Uterine smooth muscle cell (primary cell): ENCODE measurements around the gene ALOX5AP. TPM values are rescaled to one million over a fixed set of nuclear protein-coding genes. Genes with fewer than 3 reads are reported as not detected.

ENCODE experiments used
- total RNA-seq: library from RNA; depleted of rRNA; stranded (reverse); fragments of >200 nt; gene quantifications from 2 replicates; pipeline ENCODE4 v1.2.3, GENCODE V29; 2014

ALOX5AP gene
- 0.25 TPM in 1 of 2 replicates, not detected in the other for total RNA-seq

GRCh38 chr13:30735025-30735871, at the start of gene ALOX5AP:
TSS of gene ALOX5AP (plus strand) at chr13:30735543. CDS start at chr13:30735606, 63 bp downstream.

Other genes with a start within 250 kb of the ALOX5AP start
- 19.6 and 20.9 TPM in 2 replicates for gene USPL1, start 117.6 kb upstream of the ALOX5AP start, total RNA-seq
- 1.1 and 3.5 TPM in 2 replicates for gene MEDAG, start 170.7 kb downstream of the ALOX5AP start, total RNA-seq
- not detected in 2 replicates for gene TEX26, start 197.1 kb downstream of the ALOX5AP start, total RNA-seq